Measurements from ENCODE around the gene TRMT112.
"Not testable (repeated sequence)": the region's sequence is repeated elsewhere in the genome, so short reads cannot be mapped to it uniquely, and the experiment has no call there.

The TRMT112 gene

GRCh38 chr11:64330888-64331287 is 13.5 kb upstream of the TRMT112 start:
- DNase-seq = no peak

- no peak for DNase-seq
These were observed 10.6 kb upstream of the TRMT112 start for GRCh38 chr11:64327993-64328392.

DNA sequence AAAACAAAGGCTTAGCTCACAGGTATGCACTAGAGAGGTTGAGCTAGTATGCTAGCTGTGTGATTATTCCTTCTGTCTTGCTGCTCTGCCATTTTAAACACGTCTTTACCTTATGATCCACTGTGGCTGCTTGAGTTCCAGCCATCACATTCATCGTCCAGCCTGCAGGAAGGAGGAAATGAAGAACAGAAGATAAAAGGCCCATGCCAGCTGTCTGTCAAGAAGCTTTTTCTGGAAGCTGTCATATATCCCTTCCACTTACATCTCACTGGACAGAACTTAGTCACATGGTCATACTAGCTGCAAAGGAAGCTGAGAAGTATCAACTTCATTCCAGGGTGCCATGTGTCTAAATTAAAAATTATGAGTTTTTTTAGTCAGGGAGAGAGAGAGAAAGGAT is 10.0 kb upstream of the TRMT112 start:
- DNase-seq = no peak

DNA sequence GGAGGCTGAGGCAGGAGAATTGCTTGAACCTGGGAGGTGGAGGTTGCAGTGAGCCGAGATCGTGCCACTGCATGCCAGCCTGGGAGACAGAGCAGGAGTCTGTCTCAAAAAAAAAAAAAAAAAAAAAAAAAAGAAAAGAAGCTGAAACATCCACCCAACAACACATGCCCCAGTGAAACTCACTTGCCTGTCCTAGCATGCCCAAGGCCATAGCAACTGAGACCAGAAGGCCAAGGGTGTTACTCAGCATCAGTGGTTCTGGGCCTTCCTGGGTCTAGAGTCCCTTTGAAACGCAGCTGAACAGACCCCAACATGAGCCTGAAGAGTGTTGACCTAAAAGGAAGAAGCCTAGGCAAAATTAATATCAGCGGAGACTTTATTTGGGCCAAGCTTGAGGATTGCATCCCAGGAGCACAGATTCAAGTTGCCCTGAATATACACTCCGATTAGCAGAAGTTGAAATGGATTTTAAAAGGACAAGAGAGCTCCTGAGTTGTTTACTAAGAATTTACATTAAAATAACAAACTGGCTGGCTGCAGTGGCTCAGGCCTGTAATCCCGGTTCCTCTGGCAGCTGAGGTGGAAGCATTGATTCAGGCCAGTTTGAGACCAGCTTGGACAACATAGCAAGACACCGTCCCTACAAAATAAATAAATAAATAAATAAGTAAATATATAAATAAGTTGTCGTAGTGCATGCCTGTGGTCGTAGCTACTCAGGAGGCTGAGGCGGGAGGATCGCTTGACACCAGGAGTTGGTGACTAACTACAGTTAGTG is 7.5 kb upstream of the TRMT112 start:
- no peak for DNase-seq

- not testable (repeated sequence) for DNase-seq
These were observed 6.6 kb upstream of the TRMT112 start for GRCh38 chr11:64323984-64324383.

DNA sequence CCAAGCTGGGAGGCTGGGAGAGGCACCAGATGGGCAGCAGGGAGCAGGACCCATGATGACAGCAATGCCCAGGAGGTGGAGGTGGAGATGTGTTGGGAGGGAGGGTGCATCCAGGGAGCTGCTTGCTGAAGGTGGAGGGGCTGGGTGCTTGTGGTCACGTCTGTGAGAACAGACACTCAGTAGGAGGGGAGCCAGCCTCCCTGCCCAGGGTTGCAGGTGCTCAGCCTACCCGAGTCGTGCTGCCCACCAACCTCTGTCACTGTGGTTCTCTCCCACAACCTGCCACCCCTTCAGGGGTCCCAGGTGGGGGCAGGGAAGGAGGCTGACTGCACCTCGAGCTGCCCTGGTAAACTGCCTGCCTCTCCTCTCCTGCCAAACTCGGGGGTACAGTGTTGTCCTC is 6.0 kb upstream of the TRMT112 start:
- DNase-seq = no peak

- DNase-seq = no peak
These were observed 5.5 kb upstream of the TRMT112 start for GRCh38 chr11:64322925-64323260.

DNA sequence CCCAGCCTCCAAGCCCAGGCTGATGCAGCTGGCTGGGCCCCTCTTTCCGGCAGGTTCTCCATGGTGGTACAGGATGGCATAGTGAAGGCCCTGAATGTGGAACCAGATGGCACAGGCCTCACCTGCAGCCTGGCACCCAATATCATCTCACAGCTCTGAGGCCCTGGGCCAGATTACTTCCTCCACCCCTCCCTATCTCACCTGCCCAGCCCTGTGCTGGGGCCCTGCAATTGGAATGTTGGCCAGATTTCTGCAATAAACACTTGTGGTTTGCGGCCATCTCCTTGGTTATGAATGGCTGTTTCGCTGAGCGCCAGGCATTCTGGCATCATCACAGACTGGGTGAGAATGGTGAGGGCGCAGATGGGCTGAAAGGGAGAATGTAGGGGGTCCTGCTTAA is 4.2 kb upstream of the TRMT112 start:
- no peak for DNase-seq

GRCh38 chr11:64321026-64321425 is 3.7 kb upstream of the TRMT112 start:
- no peak for DNase-seq

DNA sequence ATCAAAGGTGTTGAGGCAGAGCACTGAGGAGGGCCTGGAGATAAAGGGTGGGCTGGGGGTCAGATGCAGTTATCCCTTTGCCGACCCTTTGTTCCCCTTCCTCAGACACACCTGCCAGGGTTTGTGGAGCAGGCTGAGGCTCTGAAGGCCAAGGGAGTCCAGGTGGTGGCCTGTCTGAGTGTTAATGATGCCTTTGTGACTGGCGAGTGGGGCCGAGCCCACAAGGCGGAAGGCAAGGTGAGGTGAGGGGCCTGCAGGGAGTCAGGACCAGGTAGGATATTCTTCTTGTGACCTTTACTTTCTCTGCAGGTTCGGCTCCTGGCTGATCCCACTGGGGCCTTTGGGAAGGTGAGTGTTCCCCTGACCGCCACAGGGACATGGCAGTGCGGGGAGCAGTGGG is 3.2 kb upstream of the TRMT112 start:
- no peak for DNase-seq

- no peak for DNase-seq
These were observed 1.7 kb upstream of the TRMT112 start for GRCh38 chr11:64318766-64319761.

DNA sequence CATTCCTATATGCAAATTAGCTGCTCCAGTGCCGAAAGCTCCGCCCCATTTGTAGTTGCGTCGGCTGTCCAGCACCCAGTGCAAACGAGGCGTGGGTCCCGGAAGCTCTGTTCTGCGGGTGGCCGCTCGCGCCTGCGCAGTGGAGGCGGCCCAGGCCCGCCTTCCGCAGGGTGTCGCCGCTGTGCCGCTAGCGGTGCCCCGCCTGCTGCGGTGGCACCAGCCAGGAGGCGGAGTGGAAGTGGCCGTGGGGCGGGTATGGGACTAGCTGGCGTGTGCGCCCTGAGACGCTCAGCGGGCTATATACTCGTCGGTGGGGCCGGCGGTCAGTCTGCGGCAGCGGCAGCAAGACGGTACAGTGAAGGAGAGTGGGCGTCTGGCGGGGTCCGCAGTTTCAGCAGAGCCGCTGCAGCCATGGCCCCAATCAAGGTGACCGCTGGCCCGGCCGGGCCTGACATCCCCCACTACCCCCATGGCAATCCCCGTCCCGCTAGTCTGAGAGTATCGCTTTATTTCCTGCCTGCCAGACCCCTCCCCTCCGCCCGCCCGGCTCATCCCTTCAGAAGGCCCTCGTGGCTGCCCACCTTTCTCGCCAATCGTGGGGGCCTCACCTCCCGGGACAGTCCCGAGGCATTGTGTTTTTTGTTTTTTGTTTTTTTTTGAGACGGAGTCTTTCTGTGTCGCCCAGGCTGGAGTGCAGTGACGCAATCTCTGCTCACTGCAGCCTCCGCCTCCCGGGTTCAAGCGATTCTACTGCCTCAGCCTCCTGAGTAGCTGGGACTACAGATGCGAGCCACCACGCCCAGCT is 804 bp upstream of the TRMT112 start, which contains the start of gene PRDX5:
Gene PRDX5 (plus strand): TSS at position 161 of the 805 bp plus-strand sequence. CDS start 95 bp downstream, at position 256.
- DNase-seq = peak; percentile 87 to 99 (median 92)

DNA sequence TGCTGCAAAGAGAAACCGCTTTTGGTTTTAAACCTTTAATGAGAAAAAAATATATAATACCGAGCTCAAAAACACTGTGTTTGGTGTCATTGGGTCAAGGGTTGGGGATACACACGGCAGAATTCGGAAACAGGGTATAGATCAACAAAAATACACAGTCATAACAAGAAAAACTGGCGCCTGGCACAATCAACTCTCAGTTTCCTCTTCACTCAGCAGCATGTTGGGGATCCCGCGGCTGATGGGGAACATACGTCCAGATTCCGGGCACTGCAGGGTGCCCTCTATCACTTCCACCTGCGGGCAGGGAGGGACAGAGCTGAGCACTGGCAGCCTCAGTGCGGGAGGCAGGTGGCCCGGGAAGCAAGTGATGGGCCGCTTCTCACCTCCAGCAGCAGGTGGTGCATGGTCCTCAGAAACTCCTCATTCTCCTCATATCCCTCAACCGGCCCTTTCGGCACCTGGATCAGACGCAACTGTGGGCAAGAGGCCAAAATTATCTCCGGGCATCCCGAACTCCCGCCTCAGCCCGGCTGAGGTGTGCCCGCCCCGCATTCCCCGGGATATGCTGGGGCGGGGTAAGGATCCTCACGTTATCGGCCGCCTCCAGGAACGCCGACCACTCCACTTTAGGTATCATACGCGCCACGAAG is 561 bp downstream of the TRMT112 start:
- DNase-seq = peak in 3 of 5 experiments; percentile 38 to 76 (median 48)

DNA sequence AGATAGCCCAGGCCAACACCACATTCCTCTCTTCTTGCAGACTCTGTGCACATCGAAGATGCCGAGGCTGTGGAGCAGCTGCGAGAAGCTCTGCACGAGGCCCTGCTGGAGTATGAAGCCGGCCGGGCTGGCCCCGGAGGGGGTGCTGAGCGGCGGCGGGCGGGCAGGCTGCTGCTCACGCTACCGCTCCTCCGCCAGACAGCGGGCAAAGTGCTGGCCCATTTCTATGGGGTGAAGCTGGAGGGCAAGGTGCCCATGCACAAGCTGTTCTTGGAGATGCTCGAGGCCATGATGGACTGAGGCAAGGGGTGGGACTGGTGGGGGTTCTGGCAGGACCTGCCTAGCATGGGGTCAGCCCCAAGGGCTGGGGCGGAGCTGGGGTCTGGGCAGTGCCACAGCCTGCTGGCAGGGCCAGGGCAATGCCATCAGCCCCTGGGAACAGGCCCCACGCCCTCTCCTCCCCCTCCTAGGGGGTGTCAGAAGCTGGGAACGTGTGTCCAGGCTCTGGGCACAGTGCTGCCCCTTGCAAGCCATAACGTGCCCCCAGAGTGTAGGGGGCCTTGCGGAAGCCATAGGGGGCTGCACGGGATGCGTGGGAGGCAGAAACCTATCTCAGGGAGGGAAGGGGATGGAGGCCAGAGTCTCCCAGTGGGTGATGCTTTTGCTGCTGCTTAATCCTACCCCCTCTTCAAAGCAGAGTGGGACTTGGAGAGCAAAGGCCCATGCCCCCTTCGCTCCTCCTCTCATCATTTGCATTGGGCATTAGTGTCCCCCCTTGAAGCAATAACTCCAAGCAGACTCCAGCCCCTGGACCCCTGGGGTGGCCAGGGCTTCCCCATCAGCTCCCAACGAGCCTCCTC is 1.5 kb downstream of the TRMT112 start:
- not testable (repeated sequence) for DNase-seq

- no peak for DNase-seq
These were observed 2.4 kb downstream of the TRMT112 start for GRCh38 chr11:64314805-64315561.

DNA sequence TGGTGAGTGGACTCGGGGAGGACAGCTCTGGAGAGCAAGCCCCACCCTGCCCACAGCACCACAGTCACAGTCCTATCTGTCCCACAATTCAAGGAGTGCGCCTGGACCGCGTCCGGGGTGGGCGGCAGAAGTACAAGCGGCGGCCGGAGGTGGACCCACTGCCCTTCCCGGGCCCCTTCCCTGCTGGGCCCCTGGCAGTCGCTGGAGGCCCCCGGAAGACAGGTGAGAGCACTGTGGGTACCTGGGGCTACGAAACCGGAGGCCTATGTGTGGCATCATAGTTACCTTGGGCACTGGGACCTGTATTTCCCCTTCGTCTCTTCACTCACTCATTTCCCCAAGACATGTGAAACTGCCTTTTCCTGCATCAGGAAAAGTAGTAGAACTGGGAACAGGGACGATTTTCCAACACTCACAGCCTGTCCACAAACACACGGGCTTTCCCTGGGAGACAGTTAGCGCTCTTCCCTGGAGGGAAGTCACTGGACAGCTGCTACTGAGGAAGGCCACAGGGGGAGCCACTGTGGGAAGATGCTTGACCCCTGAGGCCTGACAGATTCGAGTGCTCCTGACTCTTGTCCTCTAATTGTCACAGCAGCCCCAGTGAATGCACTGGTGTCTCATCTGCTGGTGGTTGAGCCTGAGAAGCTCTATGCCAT is 3.1 kb downstream of the TRMT112 start:
- DNase-seq = no peak

- no peak for DNase-seq
These were observed 3.7 kb downstream of the TRMT112 start for GRCh38 chr11:64313491-64314145.

DNA sequence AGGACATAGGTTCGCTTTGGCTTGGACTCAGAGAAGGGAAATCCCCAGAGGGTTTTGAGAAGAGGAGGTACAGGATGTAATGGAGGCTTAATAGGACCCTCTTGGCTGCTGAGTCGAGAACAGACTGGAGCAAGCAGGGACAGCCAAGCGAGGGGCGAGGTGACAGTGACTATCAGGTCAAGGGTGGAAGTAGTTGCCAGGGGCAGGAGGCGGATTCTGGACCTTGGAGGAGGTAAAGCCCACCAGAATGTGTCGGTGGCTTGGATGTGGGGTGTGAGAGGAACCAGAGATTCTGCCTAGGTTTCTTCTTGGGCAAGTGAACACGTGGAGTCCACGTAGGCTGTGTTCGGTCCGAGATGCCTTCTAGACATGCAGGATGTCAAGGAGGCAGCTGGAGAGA is 4.4 kb downstream of the TRMT112 start:
- no peak for DNase-seq

DNA sequence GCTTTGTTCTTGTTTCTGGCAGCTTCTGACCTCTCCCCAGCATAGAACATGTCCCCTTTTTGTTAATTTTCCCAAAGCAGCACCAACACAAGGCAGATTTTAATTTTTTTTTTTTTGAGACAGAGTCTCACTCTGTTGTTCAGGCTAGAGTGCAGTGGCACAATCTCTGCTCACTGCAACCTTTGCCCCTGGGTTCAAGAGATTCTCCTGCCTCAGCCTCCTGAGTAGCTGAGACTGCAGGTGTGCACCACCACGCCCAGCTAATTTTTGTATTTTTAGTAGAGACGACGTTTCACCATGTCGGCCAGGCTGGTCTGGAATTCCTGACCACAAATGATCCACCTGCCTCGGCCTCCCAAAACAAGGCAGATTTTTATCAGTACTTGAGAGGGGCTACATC is 9.6 kb downstream of the TRMT112 start:
- DNase-seq = not testable (repeated sequence)
